Heart left ventricle (tissue), 13 donors: Measurements from ENCODE around the gene CASZ1.

Experiments
- CTCF ChIP-seq, 12 donors: fragments of 200-600 bp; sonication (generic) in 4 of 12; IDR thresholded peaks; one replicate each; pipeline versions ENCODE4 v1.5.0 to v1.8.0; 2018 to 2022; ENCODE audit warnings: antibody characterized with exemption in 12 of 12, mild to moderate bottlenecking in 5 of 12
- POLR2A ChIP-seq, 2 donors: fragments of 450-650 bp; IDR thresholded peaks; one replicate each; pipeline ENCODE4 v1.6.1; 2017; ENCODE audit warnings: antibody characterized with exemption in 2 of 2, mild to moderate bottlenecking in 2 of 2, moderate library complexity in 2 of 2
- donor health status: ischemic (EF 13 %, LVEDD 7.1; RV severe dilation, severe dysfunction).
- donor health status: DM: no; HTN: yes; CAD: no.
- donor health status: DM: no; HTN: no; CAD: no.
- donor health status: ischemic (EF 25% LVEDD 6.9; RV normal size, moderate dysfunction).
- donor health status: ischemic (EF 25% LVEDD 5.7; RV mildly dilated, moderate dysfunction).
- donor health status: ischemic (EF 35%, LVEDD 5.7; RV mildly dilated, moderate dysfunction).
- donor health status: nonischemic (EF 11% LVEDD 7.7; RV severe dilation, severe dysfunction).
- donor health status: DM: yes; HTN: yes; CAD: no.
- donor health status: PGD.
- donor health status: ischemic (EF 29% LVEDD 5.4; RV normal size, mild dysfunction).
- donor health status: nonischemic (EF 23%, LVEDD 6.1; RV moderate dilation, normal function).

DNA sequence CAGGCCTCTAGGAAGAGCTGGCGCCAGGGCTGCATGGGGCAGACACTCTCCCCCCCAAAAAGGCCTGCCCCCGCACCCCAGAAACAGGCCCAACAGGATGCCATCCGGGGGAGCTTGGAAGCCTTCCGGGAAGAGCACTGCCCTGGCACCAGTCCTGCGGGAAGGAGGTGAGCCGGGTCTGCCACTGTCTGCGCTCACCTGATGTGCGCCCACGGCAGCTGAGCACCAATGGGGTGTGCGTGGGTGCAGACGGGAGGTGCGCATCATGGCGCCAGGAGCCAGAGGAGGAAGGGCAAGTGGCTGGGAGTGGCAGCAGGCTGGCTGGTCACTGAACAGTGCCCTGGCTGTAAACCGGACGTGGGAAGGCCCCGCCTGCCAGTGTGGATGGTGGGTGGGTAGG, 73.6 kb downstream of the CASZ1 start:
- no peak for TF ChIP-seq POLR2A (IDR thresholded peaks at IDR 0.05)
- TF ChIP-seq CTCF (IDR thresholded peaks at IDR 0.05): no peak
